ENCODE results near the gene TOP2A.
A peak's percentile ranks its signal among the peaks of the same experiment; 100 is the strongest.
"Not testable (repeated sequence)": the region's sequence is repeated elsewhere in the genome, so short reads cannot be mapped to it uniquely, and the experiment has no call there.

TOP2A gene

DNA sequence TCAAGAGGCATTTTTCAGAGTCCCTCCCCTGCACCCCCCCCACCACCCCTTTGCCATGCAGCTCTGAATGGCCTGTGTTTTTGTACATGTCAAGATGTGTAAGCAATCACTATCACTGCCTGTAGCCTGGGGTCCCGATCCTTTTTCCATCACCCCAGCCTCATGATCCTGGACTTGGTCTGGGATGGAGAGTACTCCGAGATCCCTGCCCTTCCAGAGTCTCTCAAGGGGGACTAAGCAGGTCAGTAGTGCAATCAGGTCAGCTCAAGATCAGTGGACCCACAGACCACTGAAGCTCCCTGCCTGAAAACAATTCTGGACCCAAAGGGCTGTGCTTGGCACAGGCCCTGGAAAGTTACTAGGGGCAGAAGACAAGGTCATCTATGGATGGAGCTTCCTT lies 45.7 kb downstream of the TOP2A start:
- DNase-seq (ENCODE audit: low spot score) = no peak
- in situ Hi-C loops (cut with MboI; ENCODE audit: low sequenced_read_pairs, unreplicated experiment) = no loop called here
- no peak for TF ChIP-seq CTCF (IDR thresholded peaks at IDR 0.05; ENCODE audit: borderline replicate concordance, control extremely low read depth, extremely low read depth, insufficient read depth, missing control alignments)

GRCh38 chr17:40371261-40371929 lies 46.3 kb downstream of the TOP2A start:
- in situ Hi-C loops (cut with MboI; ENCODE audit: low sequenced_read_pairs, unreplicated experiment) = no loop called here
- peak; percentile 53 for DNase-seq (ENCODE audit: low spot score)
- TF ChIP-seq CTCF (IDR thresholded peaks at IDR 0.05; ENCODE audit: borderline replicate concordance, control extremely low read depth, extremely low read depth, insufficient read depth, missing control alignments) = no peak

DNA sequence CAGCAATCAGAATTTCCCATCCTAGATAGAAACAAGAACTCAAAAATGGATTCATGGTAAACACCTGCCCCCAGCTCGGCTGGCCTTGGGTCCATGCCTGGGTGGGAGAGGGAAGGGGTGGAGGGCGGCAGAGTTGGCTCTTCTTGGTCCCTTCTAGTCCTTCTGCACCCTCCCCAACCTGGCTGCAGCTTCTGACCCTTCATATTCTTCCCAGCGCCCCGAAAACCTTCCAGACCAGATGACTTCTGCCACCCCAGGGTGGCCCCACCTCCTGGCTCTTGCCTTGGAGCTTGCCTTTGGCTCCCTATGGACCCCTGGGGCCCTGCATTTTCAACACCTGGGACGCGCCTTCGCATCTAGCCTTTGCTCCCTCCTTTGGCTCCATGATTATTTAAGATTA lies 47.8 kb downstream of the TOP2A start:
- no peak for TF ChIP-seq CTCF (IDR thresholded peaks at IDR 0.05; ENCODE audit: borderline replicate concordance, control extremely low read depth, extremely low read depth, insufficient read depth, missing control alignments)
- DNase-seq (ENCODE audit: low spot score) = no peak
- in situ Hi-C loops (cut with MboI; ENCODE audit: low sequenced_read_pairs, unreplicated experiment) = no loop called here

- DNase-seq (ENCODE audit: low spot score); in situ Hi-C loops (cut with MboI; ENCODE audit: low sequenced_read_pairs, unreplicated experiment): not testable (repeated sequence)
Observed at GRCh38 chr17:40367728-40368127, 50.0 kb downstream of the TOP2A start.

GRCh38 chr17:40366861-40367518 lies 50.7 kb downstream of the TOP2A start:
- TF ChIP-seq CTCF (IDR thresholded peaks at IDR 0.05; ENCODE audit: borderline replicate concordance, control extremely low read depth, extremely low read depth, insufficient read depth, missing control alignments) = no peak
- in situ Hi-C loops (cut with MboI; ENCODE audit: low sequenced_read_pairs, unreplicated experiment) = no loop called here
- DNase-seq (ENCODE audit: low spot score) = no peak

DNA sequence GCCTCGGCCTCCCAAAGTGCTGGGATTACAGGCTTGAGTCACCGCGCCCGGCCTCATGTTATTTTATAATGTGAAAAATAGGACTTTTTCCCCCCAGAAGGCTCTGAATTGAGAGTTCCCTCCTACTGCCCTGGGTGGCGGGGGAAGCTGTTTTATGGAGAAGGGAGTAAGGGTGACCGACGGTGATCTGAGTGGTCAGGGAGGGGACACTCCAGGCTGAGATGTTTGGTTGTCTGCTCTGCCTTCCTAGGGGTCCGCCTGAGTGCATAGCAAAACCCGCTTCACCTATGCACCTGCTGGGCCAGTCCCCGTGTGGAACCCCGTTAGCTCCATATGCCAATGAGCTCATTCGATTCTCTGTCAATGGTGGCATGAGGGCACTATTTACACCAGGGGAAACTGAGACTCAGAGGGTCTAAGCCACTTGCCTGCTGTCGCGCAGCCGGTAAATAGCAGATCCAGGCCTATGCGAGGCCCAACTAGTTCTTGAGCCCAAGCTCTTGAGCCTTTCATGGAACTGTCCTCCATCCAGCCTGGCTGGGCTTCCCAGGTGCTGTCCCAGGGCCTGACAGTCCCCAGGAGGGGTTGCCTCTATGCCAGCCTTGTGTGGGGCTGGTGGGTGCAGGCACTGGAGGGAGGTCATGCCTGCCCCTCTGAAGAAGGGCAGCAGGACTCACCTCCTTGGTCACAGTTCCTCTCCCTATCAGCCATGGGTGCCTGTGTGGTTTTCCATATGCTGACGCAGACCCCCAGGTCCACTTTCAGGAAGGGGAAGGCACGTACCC lies 51.4 kb downstream of the TOP2A start:
- TF ChIP-seq CTCF (IDR thresholded peaks at IDR 0.05; ENCODE audit: borderline replicate concordance, control extremely low read depth, extremely low read depth, insufficient read depth, missing control alignments) = no peak
- in situ Hi-C loops (cut with MboI; ENCODE audit: low sequenced_read_pairs, unreplicated experiment) = no loop called here

GRCh38 chr17:40364906-40365305 lies 52.8 kb downstream of the TOP2A start:
- DNase-seq (ENCODE audit: low spot score) = no peak
- in situ Hi-C loops (cut with MboI; ENCODE audit: low sequenced_read_pairs, unreplicated experiment) = loop anchor here (5.0 kb wide), 1 partner anchor 167 kb away; no protein-coding TSS in a partner anchor
- TF ChIP-seq CTCF (IDR thresholded peaks at IDR 0.05; ENCODE audit: borderline replicate concordance, control extremely low read depth, extremely low read depth, insufficient read depth, missing control alignments) = no peak

More for the DNA sequence above, 51.4 kb downstream of the TOP2A start:
- DNase-seq (ENCODE audit: low spot score) = peak; percentile 17

Measured in GM13976 (cell line).